PC-3 (cell line): ENCODE results near the gene POLD2. TPM values are rescaled to one million over a fixed set of nuclear protein-coding genes. Genes with fewer than 3 reads are reported as not detected.

Experiments
- ATAC-seq: fragments of 200-7000 bp; cut with Tn5 transposase; 2 replicates; pipeline ENCODE4 v1.9.1; 2020; ENCODE audit warnings: mild to moderate bottlenecking, moderate library complexity
- BruUV-seq: library from RNA; stranded (reverse); fragments of 400-500 nt; replicated peaks from 2 replicates; lab custom pipeline; 2021; lab: Mats Ljungman, UMichigan
- CTCF ChIA-PET: fragments of 300-600 bp; sonication (Branson Sonifier 250); formaldehyde crosslinking; loops from one replicate; lab custom pipeline; 2022; ENCODE audit warnings: antibody characterized with exemption; lab: Charles Lee
- POLR2A ChIA-PET: fragments of 300-600 bp; sonication (Branson Sonifier 250); formaldehyde crosslinking; loops from one replicate; lab custom pipeline; 2022; ENCODE audit warnings: antibody characterized with exemption; ENCODE audit not compliant: unreplicated experiment; lab: Charles Lee
- DNase-seq: peaks from one replicate; pipeline ENCODE4 v3.0.0-alpha.2; 2015
- H2AFZ ChIP-seq: fragments of 300-600 bp; sonication (generic); 2 replicates; pipeline ENCODE4 v1.6.0; 2016; ENCODE audit warnings: antibody characterized with exemption, low read length
- H3F3A ChIP-seq: fragments of 300-600 bp; sonication (generic); one replicate; pipeline ENCODE4 v1.6.0; 2017; ENCODE audit warnings: antibody characterized with exemption, low read length, control low read depth, mild to moderate bottlenecking; ENCODE audit not compliant: unreplicated experiment
- H3K27ac ChIP-seq: fragments of 300-600 bp; sonication (generic); 2 replicates; pipeline ENCODE4 v1.5.1; 2016; ENCODE audit warnings: mild to moderate bottlenecking, low read length
- H3K27me3 ChIP-seq: fragments of 300-600 bp; sonication (generic); 2 replicates; pipeline ENCODE4 v1.6.1; 2016; ENCODE audit warnings: low read length, mixed read lengths
- H3K36me3 ChIP-seq: fragments of 300-600 bp; sonication (generic); 2 replicates; pipeline ENCODE4 v1.6.1; 2016; ENCODE audit warnings: low read depth, mixed run types, low read length, mixed read lengths
- H3K4me1 ChIP-seq: fragments of 300-600 bp; sonication (generic); 2 replicates; pipeline ENCODE4 v1.5.1; 2016; ENCODE audit warnings: low read length; ENCODE audit not compliant: insufficient read depth
- H3K4me2 ChIP-seq: fragments of 300-600 bp; sonication (generic); 2 replicates; pipeline ENCODE4 v1.6.0; 2016; ENCODE audit warnings: low read length
- H3K4me3 ChIP-seq: fragments of 300-600 bp; sonication (generic); 2 replicates; pipeline ENCODE4 v1.5.1; 2016; ENCODE audit warnings: mild to moderate bottlenecking, low read length, mixed read lengths
- H3K79me2 ChIP-seq: fragments of 300-600 bp; sonication (generic); 2 replicates; pipeline ENCODE4 v1.6.1; 2017; ENCODE audit warnings: low read length, mixed read lengths
- H3K9ac ChIP-seq: fragments of 300-600 bp; sonication (generic); 2 replicates; pipeline ENCODE4 v1.6.0; 2016; ENCODE audit warnings: mild to moderate bottlenecking, low read length
- H3K9me2 ChIP-seq: fragments of 300-600 bp; sonication (generic); replicated peaks from 2 replicates; pipeline ENCODE4 v1.6.1; 2016; ENCODE audit warnings: mixed run types, low read length, mixed read lengths
- H3K9me3 ChIP-seq: fragments of 300-600 bp; sonication (generic); 2 replicates; pipeline ENCODE4 v1.6.1; 2016; ENCODE audit warnings: low read length, mixed read lengths
- H4K20me1 ChIP-seq: fragments of 300-600 bp; sonication (generic); 2 replicates; pipeline ENCODE4 v1.6.1; 2016; ENCODE audit warnings: low read length, mixed read lengths
- EZH2 ChIP-seq: fragments of 300-600 bp; sonication (generic); IDR thresholded peaks from one replicate; pipeline ENCODE4 v1.6.1; 2017; ENCODE audit warnings: antibody characterized with exemption, mild to moderate bottlenecking, low read length; ENCODE audit not compliant: unreplicated experiment
- EZH2phosphoT487 ChIP-seq: fragments of 300-600 bp; sonication (generic); IDR thresholded peaks from 2 replicates; pipeline ENCODE4 v1.6.1; 2018; ENCODE audit warnings: mild to moderate bottlenecking, antibody characterized with exemption, low read length, borderline replicate concordance
- intact Hi-C: fragments of 100-400 bp; cut with micrococcal nuclease; formaldehyde crosslinking; loops from 2 replicates; pipeline ENCODE4 v1.9.0; 2023
- total RNA-seq: library from RNA; depleted of rRNA; stranded (reverse); fragments of >200 nt; gene quantifications from 2 replicates; pipeline ENCODE4 v1.2.3, GENCODE V29; 2014
- TF ChIP-seq, protein P1 (sequence below): fragments of 300-600 bp; sonication (generic); conservative IDR thresholded peaks from 2 replicates; pipeline ENCODE4 v1.5.1; 2017; ENCODE audit warnings: antibody characterized with exemption, low read depth, mild to moderate bottlenecking, low read length

The POLD2 gene
- total RNA-seq, 1 experiment from 2014 or later = 224 TPM

DNA sequence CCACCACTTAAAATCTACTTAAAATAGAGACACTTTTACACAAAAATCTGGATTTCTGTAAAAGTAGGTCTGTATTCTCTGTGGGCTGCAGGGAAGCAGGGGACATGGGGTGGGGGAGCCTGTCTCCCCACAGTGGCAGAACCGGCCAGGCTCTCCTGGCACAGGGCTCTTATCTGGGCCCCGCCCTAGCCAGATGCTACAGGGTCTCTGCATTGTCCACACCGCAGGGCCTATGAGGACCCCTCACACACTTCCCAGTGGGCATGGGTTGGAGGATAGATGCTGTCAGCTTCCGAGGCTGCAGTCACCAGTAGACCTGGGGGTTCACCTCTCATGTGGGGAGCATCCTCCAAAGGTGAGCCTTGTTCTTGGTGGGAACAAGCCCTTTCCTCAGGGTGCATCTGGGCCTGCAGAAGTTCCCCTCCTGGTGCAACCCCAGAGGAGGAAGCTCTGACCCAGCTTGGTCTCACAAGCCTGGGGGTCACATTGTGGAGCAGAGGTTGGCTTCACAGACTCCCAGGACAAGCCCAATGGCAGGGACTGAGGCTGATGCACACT lies 33.2 kb upstream of the POLD2 start:
- H3K4me1 ChIP-seq = no peaks in the 10 kb centered on the region
- TF ChIP-seq EZH2phosphoT487 = no peak
- TF ChIP-seq, protein P1, sequence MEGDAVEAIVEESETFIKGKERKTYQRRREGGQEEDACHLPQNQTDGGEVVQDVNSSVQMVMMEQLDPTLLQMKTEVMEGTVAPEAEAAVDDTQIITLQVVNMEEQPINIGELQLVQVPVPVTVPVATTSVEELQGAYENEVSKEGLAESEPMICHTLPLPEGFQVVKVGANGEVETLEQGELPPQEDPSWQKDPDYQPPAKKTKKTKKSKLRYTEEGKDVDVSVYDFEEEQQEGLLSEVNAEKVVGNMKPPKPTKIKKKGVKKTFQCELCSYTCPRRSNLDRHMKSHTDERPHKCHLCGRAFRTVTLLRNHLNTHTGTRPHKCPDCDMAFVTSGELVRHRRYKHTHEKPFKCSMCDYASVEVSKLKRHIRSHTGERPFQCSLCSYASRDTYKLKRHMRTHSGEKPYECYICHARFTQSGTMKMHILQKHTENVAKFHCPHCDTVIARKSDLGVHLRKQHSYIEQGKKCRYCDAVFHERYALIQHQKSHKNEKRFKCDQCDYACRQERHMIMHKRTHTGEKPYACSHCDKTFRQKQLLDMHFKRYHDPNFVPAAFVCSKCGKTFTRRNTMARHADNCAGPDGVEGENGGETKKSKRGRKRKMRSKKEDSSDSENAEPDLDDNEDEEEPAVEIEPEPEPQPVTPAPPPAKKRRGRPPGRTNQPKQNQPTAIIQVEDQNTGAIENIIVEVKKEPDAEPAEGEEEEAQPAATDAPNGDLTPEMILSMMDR = no peak
- TF ChIP-seq EZH2 = no peak
- ATAC-seq (no peak), DNase-seq (no peak)
- no TSS peak for BruUV-seq
- H3K79me2 ChIP-seq = no peaks in the 10 kb centered on the region
- intact Hi-C loops = no loop called here
- no peak overlapping the region for H3K27ac ChIP-seq
- H3K36me3 ChIP-seq = no peaks in the 10 kb centered on the region
- H3K4me3 ChIP-seq = no peak overlapping the region
- ChIA-PET CTCF (no interaction called here), POLR2A (no interaction called here)
- no peaks in the 10 kb centered on the region for H3K27me3 ChIP-seq
- no peak overlapping the region for H3K4me2 ChIP-seq
- H3K9me3 ChIP-seq = no peaks in the 10 kb centered on the region
- H2AFZ ChIP-seq = no peak overlapping the region
- no peaks in the 10 kb centered on the region for H3K9me2 ChIP-seq
- no peaks in the 10 kb centered on the region for H4K20me1 ChIP-seq
- no peaks in the 10 kb centered on the region for H3F3A ChIP-seq
- H3K9ac ChIP-seq = no peak overlapping the region

DNA sequence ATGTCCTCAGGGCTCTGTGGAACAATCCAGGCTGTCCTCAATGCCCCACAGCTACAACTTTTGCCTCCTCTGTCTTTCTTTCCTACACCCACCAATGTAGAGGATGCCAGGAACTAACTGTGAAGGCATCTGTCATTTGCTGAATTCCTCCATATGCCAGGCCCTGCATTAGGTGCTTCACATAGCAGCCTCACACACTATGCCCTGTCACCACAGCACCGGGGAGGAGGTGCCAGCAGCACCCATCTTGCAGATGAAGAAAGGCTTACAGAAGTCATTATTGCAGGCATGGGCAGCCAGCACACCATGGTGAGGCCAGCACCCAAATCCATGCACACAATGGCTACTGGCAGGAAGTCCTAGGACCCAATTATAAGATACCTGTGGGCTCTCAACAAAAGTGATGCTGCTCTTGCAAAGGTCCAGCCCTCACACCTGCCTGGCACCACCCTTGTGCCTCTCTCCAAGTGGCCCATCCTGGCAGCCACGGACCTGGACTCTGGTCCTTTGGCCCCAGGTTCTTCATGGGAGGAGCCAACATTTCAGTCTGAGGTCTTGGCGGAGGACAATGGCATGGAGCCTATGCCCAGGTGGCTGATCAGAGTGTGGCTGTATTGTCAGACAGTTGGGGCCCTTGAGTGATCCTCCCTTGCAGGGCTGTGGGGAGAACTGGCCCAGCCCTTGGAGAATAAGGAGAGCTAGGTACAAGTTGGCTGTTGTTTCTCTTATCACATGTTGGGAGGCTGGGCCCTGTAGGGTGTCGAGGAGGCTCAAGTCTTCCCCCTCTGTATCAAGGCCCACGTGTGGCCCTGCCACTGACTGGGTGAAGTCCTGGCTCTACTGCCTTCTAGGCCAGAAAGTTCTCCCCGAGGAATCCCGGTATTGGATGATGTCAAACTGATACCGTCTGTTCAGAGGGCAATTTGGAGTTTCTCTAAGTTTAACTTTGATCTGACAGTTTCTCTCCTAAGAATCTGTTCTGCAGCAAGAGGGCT lies 32.1 kb upstream of the POLD2 start:
- ChIA-PET POLR2A (no interaction called here), CTCF (no interaction called here)
- Histone ChIP-seq H3K27me3 (no peaks in the 10 kb centered on the region), H3K9me3 (no peaks in the 10 kb centered on the region), H3K27ac (no peak overlapping the region), H4K20me1 (no peaks in the 10 kb centered on the region), H3F3A (no peaks in the 10 kb centered on the region), H3K79me2 (no peaks in the 10 kb centered on the region), H3K9ac (no peak overlapping the region), H3K4me3 (no peak overlapping the region), H3K4me1 (no peaks in the 10 kb centered on the region), H3K9me2 (no peaks in the 10 kb centered on the region), H3K36me3 (no peaks in the 10 kb centered on the region), H2AFZ (no peak overlapping the region), H3K4me2 (no peak overlapping the region)
- no peak for DNase-seq
- intact Hi-C loops = no loop called here
- TF ChIP-seq EZH2 = no peak
- TF ChIP-seq, protein P1 = no peak
- no peak for TF ChIP-seq EZH2phosphoT487
- no TSS peak for BruUV-seq
- no peak for ATAC-seq
